ENCODE measurements around the gene CPEB1. TPM values are rescaled to one million over a fixed set of nuclear protein-coding genes. Genes with fewer than 3 reads are reported as not detected.

CPEB1 gene
- 10 to 100 TPM; 13.7 to 31.3 TPM for total RNA-seq

GRCh38 chr15:82647045-82647834 is at the start of gene CPEB1:
CPEB1 (minus strand) TSS chr15:82647363; CDS start chr15:82628459, 18,904 bp downstream.

GRCh38 chr15:82540055-82540983 is 106.8 kb downstream of the CPEB1 start, which contains the start of gene RPS17:
RPS17 (minus strand) TSS chr15:82540457; CDS start chr15:82540428, 29 bp downstream.

Other genes starting within 250 kb of the CPEB1 start
- under 1 TPM; 0.67 to 0.69 TPM for gene GOLGA6L9, start 217.5 kb downstream of the CPEB1 start, total RNA-seq
- 1,000 to 10,000 TPM in 1 of 2 donors, 100 to 1,000 TPM in 1; 784 to 1,403 TPM for gene RPS17, start 106.9 kb downstream of the CPEB1 start, total RNA-seq
- 1 to 10 TPM in 1 of 2 donors, under 1 TPM in 1; 0.67 to 4.1 TPM for gene AP3B2, start 62.5 kb upstream of the CPEB1 start, total RNA-seq
- not detected for gene FSD2, start 158.7 kb upstream of the CPEB1 start, total RNA-seq
- 1 to 10 TPM; 5.3 to 5.5 TPM for gene WHAMM, start 162.3 kb upstream of the CPEB1 start, total RNA-seq

All from melanocyte of skin (primary cell).